Glomerular visceral epithelial cell (primary cell): ENCODE data around the gene HERC3.
A peak's percentile ranks its signal among the peaks of the same experiment; 100 is the strongest.

Source experiments
- DNase-seq: peaks from one replicate; pipeline ENCODE4 v3.0.0-alpha.2; 2016; ENCODE audit errors: extremely low spot score

HERC3 gene

DNA sequence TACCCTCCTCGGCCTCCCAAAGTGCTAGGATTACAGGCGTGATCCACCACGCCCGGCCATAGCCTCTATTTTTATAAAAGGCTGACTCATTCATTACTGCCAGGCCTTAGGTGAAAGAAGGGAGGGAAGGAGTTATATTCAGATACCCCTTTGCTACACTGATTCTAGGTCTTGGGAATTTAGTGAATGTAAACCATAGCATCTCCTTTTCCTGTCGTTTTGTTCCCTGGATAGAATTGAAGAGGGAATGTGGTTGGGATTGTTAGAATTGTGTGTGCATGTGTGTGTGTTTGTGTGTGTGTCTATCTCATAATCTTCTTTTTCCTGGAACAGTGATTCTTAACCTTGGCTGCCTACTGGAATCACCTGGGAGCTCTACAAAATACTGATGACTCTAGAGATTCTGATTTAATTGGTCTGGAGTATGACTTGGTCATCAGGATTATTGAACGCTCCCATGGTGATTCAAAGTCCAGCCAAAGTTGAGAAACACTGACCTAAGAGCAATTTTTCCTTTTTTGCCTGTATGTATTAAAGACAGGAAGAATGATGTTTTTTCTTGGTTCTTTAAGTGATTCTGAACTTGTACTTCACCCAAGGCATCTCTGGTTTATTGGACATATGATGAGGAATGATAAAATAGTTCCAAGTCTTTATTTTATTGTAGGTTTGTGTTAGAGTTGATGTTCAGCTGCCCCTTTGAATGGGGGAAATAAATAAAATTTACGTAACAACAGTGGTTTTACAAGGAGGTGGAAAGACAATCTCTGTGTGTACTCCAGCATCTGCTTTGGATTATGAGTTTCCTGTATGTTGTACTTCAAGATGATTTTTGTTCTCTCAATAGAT lies 68.4 kb downstream of the HERC3 start:
- DNase-seq, result no peak

DNA sequence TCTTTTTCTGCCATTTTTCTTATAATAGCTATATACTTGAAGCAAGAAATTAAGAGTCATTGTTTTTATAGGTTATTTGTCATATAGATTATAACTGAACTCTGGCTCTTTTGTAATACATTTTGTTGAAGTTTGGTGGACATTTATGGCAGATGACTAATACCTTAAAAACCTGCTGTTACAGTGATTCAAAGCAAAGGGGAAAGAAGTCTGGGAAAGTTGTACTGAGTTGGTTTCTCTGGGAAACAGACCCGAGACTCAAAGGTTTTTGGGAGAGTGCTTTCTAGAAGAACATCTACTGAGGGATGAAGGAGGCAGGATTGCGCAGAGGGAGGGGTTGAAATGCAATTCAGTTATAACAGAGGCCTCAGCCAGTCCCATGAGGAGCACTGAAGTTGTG lies 69.5 kb downstream of the HERC3 start:
- peak; percentile 5 for DNase-seq

DNA sequence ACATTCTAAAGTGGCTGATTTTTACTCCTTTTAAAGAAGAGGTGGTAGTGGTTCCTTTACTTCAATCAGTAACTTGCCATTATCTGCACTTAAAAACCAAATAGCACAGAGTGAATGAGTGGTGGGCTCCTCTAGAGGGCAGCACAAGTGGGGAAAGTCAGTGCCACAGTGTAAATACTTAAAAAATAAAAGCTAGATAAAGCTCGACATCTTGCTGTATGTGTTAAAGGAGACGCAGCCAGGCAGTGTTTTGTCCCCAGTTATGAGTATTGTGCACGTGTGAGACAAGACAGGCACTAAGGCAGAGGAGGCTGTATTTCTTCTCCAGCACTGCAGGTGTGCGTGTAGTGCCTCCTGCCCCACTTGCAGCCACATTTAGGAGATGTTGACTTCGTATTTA lies 80.7 kb downstream of the HERC3 start:
- peak; percentile 25 for DNase-seq

DNA sequence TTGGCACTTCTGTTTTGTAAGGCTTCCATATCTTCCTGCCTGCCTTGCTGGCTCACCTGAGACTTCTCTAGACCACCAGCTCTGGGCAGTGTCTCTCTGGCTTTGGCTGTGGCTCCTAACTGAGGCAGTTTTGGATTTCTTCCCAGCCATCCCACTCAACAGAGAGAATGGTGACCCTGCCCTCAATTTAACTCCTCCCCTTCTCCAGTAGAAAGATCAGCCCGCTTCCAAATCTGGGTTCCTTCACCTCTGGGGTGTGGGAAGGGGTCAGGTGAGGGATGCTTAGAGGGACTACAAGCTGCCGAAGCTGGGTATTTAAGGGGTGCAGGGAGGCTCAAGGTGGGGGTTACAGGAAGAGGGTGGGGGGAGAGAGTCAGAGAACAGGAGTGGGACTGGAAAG lies 81.6 kb downstream of the HERC3 start:
- no peak for DNase-seq

DNA sequence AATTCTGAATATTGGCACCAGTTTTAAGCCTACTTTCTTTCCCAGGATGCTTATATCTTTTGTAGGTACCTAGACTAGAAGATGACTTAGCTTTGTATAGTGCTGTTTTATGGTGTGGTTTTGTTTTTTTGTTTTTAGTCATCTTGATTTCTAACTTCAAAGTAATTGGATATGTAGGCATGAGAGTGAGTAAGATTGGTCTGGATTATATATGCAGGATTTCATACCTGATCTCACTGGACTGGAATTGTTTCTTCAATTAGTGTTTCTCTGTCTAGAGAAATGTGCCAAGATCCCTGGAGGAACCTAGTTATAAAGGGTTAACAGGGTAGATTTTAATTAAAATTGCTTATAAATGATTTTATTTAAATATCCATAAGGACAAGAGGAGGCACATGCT lies 82.3 kb downstream of the HERC3 start:
- no peak for DNase-seq

DNA sequence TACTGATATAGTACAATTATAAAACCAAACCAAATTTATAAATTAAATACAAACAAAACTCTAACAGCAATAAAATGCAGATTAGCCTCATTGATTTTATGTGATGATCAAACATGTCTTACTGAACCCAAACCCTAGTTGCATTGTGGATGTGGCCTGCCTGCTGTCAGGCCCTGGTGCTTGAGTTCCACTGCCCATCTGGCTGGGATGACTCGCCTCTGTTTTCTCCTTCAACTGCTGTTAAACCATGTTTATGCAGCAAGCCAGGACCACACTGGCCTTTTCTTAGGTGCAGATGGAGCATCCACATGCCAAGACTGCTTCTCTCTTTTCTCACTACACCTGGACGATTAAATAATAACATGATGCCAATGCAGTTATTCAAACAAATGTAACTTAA lies 82.7 kb downstream of the HERC3 start:
- peak; percentile 8 for DNase-seq

DNA sequence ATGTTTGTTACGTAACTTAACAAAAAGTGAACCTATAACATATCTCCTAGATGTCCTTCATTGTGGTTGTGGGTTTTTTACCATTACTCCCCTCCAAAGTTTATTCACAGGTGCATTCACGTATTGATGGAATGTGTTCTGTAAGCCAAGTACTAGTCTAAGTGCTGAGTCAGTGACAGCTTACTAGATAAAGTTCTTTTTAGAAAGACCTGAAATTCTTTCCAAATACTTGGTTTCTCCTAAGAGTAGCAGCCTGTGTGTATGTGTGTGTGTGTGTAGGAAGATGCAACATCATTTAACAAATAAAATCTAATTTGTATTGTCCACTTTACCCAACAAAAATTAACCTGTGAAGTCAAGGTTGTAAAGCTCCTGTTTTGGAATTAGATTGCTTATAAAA lies 83.3 kb downstream of the HERC3 start:
- DNase-seq, result no peak

DNA sequence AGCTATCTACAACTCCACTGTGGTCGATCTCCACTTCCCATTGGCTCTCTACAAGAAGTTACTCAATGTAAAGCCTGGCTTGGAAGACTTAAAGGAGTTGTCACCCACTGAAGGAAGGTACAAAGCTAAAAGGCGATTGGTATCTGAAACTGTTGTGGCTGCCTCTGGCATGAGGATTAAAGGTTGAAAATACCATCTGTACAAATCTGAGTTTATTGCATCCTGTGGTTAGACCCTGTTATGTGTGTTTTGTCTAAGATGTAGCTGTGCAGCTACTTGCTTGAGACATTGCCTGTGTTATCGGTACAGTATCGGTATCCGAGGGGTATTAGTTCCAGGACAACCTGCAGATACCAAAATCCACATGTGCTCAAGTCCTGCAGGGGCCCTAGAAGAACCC lies 88.9 kb downstream of the HERC3 start:
- DNase-seq, result no peak

DNA sequence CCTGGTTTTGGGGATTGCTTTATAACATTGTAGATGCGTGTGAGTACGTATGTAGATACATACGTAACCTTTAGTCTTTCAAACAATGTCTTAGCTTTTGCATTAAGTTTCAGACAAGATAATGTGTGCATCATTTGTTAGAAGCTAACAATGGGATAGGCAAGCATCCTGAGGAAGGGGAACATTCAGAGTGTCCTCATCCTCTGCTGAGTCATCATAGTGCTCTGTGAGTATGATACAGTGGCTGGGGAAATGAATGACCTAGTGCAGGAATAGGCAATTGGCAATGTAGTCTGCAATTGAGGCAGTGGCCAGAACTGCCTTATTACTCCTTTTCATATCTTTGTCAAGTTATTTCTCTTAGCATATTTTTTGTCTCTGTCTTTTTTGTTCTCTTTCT lies 98.1 kb downstream of the HERC3 start:
- peak; percentile 8 for DNase-seq

DNA sequence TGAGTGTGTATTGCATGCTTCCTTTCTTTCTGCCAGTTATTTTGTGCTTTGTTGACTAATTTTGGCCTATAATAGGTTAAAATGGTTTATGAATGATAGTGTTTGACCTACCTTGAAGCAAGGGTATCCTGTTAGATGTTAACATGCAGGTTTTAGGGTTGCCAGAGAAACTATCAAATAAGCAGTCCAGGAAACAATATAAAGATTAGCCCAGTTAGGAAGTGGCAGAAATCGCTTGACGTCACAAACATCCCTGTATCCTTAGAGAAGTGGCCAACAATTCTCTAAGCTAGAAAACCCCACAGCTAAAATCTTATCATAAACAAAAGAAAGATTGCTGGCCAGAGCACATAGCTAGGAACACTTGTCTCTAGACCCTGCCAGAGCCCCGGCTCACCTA lies 101.5 kb downstream of the HERC3 start:
- DNase-seq, result no peak

DNA sequence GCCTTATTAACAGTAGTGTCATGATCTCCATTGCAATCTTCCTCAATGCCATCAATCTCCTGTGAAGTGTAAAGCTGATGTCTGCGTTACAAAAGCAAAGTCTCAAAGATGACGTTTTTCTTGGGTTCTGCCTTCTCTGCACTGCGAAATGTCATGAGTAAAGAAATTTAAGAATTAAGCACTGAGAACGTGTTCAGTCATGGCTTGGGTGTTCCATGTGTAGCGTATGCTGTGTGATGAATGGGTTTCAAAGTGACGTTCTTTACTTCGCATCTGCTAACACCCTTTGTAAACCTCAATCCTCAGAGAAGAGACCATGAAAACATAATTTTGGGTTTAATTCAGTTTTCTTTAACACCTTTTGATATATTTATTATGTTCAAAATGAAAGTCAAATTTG lies 104.3 kb downstream of the HERC3 start:
- no peak for DNase-seq

DNA sequence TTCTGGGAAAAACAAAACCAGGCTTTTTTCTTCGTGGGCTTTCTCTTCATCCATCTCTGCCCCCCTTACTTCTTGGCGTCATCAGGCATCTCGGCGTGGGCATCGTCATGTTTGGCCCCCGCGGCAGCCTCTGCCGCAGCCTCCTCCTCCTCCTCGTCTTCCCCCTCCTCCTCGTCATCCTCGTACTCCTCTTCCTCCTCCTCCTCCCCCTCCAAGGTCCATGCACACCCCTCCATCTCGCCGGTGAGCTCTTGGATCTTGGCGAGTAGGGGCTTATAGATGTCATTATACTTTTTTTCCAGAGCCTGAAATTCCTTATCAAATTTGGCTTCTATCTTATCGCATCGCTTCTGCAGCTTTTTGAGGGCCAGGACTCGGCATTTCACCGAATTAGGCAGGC lies 104.9 kb downstream of the HERC3 start:
- peak; percentile 29 for DNase-seq

DNA sequence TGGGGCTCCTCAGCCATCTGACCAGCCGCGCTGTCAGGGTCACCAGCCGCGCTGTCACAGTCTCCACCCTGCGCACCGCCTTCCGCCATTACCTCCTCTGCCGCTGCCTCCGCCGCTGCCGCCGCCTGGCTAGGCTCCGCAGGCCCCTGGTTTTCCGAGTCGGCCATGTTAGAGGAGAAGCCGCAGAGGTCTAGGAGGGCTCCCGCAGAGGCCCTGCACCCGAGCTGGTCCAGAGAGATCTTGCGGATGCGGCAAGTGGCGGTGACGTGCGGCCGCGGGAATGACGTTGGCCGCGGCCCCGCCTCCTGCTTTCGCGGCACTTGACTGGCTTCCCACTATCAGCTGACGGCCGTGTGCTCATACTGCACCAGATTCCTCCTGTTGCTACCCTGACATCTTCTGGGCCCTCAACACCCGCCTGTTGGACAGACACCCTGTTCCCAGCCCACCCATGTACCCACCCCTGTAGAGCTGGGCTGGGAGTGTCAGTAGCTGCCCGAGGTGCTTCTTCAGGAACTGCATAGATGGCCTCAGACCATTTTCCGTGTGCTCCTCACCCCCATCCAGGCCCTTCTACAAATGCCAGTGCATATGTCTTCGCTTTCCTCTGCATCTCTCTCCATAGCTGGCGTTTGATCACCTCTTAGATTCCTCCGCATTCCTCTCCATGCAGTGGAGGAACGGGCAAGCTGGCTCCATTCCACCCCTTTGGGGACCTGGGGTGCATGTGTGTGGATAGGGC lies 105.5 kb downstream of the HERC3 start, which contains the start of gene NAP1L5:
Gene NAP1L5 (minus strand): TSS at position 242 of the 742 bp plus-strand sequence. CDS start 75 bp downstream, at position 167.
- peak; percentile 56 for DNase-seq

DNA sequence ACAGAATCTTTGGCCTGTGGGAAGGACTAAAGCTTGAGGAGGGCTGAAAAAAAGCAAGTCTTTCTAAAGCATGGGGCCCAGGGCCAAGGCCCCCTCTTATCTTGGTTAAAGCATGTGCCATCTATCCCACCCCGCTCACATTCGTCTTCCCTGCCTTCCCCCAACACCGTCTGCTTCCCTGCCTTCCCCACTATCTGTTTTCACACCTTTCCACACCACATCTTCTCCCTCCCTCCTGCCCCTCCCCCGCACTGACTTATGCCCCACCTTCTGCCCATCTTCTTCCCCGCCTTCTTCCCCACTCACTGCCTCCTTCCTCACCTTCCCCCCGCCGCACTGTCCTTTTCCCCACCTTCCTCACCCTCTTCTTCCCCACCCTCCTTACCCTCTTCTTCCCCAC lies 106.2 kb downstream of the HERC3 start:
- no peak for DNase-seq

DNA sequence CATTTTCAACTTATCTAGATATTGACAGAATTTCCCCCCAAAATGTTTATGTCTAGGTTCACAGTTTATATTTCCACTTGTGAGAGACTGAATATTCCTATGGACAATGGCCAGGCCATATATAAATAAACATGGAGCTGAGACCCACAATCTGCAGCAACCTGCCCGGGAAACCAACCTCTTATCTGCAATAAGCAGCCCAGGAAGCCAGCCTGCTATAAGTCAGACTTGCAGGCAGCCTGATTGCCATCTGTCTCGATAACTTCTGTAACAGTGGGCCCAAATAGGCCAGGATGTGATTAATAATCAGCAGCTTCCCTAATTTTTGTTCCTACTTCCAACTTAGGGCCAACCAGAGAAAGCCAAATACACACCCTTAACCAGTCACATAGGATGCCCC lies 110.5 kb downstream of the HERC3 start:
- no peak for DNase-seq

DNA sequence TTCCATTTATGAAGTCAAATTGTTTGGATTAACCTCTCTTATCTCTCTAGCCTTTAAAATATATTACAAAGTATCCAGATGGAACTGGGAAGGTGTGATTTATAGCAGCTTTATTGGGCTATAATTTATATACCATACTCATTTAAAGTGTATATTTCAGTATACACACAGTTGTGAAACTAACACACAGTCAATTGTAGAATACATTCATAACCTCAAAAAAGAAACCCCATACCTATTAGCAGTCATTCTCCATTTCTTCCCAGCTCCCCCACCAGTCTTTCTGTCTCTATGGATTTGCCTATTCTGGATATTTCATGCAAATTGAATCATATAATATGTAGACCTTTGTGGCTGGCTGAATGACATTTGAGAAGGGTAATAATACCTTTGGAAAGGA lies 112.9 kb downstream of the HERC3 start:
- no peak for DNase-seq

DNA sequence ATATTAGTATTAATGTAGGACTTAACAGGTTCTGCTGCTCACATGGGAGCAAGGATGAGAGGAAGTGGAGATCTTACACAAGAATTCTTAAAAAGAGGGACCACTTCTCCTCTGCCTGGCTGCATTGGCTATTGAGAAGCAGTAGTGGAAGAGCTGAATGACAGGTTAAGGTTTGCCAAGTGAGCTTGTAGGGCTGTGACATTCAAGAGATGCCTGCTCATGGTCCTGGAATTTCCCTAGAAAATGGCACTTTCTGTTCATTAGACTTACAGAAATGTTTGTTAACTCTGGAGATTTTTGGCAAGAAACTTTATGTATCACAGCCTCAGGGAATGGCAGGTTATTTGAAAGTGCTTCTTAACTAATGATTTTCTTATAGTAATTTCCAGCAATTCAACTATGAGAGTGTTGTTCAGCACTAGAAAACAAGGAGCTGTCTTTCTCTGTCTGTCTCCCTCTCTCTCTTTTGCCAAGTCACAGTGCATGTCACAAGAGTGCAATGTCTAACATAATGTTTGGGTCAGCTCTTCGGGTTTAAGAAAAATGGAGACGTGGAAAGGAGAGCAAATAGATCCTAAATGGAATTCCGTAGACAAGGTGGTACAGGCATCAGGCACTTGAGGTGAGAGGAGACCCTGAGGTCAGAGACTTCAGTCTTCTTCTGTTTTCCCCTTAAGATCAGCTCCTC lies 113.7 kb downstream of the HERC3 start:
- peak; percentile 10 for DNase-seq

DNA sequence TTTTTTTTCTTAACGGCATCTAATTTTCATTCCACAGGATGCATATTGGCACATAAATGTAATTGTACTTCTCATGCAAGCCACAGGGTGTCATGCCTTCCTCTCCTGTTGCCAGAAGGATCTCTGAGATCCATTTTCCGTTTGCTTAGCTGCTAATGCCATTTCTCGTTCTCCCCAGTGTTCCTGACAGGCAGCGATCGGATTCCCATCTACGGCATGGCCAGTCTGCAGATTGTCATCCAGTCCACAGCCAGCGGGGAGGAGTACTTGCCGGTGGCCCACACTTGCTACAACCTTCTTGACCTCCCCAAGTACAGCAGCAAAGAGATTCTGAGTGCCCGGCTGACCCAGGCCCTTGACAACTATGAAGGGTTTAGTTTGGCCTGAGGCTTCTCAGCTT lies 114.3 kb downstream of the HERC3 start:
- peak; percentile 62 for DNase-seq

DNA sequence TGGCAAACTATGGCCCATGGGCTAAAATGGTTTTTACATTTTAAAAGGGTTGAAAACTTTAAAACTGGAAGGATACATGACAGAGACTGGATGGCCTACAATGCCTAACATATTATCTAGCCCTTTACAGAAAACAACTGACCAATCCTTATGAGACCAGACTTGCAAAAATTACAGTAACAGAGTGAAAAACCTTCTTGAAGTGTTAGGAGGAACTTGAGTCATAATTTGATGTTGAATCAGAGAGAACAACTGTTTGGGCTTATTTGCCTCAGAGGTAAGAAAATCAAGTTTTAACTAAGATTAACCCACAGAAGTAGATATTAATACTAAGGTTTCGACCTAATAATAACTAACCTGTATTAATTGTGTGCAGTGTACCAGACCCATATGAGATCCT lies 117.7 kb downstream of the HERC3 start:
- no peak for DNase-seq

DNA sequence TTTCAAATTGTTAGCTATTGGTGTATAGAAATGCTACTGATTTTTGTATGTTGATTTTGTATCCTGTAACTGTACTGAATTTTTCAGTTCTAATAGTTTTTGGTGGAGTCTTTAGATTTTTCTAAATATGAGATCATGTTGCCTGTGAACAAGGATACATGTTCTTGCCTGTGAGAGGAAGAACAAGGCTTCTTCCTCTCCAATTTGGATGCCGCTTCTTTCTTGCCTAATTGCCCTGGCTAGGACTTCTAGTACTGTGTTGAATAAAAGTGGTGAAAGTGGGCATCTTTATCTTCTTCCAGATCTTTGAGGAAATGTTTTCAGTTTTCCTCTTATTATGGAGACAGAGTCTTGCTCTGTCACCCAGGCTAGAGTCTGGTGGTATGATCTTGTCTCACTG lies 121.5 kb downstream of the HERC3 start:
- DNase-seq, result no peak

DNA sequence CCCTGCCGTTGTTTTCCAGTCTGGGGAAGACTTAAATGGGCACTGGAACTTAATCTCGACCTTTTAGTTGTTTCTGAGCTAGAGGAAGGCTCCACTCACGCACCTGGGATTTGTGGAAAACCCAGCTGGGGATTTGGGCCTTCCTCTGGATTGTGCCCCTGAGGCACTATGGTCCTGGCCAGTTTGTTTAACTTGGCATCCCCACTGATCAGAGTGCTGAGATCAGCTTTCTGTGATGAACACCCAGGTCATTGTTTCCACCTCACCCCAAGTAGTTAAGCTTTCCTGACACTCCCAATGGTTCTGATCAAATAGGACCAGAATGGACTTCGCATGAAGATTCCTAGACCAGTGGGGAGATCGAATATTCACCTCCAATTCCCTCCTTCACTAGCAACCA lies 125.8 kb downstream of the HERC3 start:
- DNase-seq, result no peak

DNA sequence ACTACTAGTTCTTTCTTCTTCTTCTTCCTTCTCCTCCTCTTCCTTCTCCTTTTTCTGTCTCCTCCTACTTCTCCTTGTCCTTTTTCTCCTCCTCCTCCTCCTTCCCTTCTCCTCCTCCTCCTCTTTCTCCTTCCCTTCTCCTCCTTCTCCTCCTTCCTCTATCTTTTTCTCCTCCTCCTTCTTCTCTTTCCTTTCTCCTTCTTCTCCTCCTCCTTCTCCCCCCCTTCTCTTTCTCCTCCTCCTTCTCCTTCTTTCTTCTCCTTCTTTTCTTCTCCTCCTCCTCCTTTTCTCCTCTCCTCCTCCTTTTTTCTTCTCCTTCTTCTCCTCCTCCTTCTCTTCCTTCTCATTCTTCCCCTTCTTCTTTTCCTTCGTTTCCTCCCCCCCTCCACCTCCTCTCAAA lies 127.1 kb downstream of the HERC3 start:
- DNase-seq, result no peak
